Measurements from ENCODE around the gene ARL17B.
"Not testable (repeated sequence)": the region's sequence is repeated elsewhere in the genome, so short reads cannot be mapped to it uniquely, and the experiment has no call there.

DNA sequence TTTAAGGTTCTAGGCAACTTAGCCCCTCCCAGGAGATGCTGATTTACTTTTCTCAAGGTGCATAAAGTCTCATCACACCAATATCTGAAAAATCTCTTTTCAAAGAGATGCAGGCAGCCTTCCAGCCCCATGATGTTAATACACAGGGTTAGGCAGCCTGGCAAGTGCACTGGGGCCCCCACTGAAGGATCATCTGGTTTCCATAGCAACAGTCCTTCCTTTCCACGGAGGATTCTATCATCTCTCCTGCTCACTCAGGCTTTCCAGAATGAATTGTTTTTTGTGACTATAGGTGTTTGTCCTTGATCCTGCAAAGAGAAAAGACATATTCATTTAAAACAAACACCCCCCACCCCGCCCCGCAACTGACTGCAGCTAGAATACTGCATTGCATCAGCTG is 6.0 kb upstream of the ARL17B start:
- TF ChIP-seq, protein P1, sequence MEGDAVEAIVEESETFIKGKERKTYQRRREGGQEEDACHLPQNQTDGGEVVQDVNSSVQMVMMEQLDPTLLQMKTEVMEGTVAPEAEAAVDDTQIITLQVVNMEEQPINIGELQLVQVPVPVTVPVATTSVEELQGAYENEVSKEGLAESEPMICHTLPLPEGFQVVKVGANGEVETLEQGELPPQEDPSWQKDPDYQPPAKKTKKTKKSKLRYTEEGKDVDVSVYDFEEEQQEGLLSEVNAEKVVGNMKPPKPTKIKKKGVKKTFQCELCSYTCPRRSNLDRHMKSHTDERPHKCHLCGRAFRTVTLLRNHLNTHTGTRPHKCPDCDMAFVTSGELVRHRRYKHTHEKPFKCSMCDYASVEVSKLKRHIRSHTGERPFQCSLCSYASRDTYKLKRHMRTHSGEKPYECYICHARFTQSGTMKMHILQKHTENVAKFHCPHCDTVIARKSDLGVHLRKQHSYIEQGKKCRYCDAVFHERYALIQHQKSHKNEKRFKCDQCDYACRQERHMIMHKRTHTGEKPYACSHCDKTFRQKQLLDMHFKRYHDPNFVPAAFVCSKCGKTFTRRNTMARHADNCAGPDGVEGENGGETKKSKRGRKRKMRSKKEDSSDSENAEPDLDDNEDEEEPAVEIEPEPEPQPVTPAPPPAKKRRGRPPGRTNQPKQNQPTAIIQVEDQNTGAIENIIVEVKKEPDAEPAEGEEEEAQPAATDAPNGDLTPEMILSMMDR (IDR thresholded peaks at IDR 0.05) = not testable (repeated sequence)
- not testable (repeated sequence) for TF ChIP-seq POLR2A, EP300 (IDR thresholded peaks at IDR 0.05)
